ENCODE results near the gene SUN5.
"Not testable (repeated sequence)": the region's sequence is repeated elsewhere in the genome, so short reads cannot be mapped to it uniquely, and the experiment has no call there.

Gene SUN5

GRCh38 chr20:33004141-33004751 lies at the start of gene SUN5:
TSS of gene SUN5 (minus strand) at chr20:33004433. CDS start at chr20:33004340, 93 bp downstream.
- no peak for DNase-seq

GRCh38 chr20:33053291-33054106 lies 49.3 kb upstream of the SUN5 start, which contains the start of gene BPIFB3:
TSS of gene BPIFB3 (plus strand) at chr20:33053903. CDS start at chr20:33055436, 1,533 bp downstream.
- DNase-seq = no peak

- DNase-seq = no peak
These were observed 47.1 kb upstream of the SUN5 start for GRCh38 chr20:33051333-33051732.

DNA sequence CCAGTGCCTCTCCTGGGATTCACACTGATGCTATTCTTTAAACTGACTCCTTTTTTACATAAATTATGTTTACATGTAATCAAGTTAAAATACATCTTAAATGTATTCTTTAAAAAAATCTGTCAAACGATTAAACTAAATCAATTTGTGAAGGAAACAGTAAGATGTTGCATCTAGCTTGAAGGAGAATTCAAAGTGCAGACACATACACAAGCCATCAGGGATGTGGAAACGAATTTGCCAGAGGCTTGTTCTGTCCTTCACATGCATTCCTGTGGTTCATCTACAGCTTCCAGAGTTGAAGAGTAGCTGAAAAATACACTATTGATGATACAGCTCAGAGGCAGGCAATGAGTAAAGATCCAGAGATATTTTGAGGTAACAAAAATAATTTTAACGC lies 42.2 kb upstream of the SUN5 start:
- no peak for DNase-seq

- not testable (repeated sequence) for DNase-seq
These were observed 41.0 kb upstream of the SUN5 start for GRCh38 chr20:33045129-33045721.

GRCh38 chr20:33043731-33044181 lies 39.5 kb upstream of the SUN5 start:
- no peak for DNase-seq

DNA sequence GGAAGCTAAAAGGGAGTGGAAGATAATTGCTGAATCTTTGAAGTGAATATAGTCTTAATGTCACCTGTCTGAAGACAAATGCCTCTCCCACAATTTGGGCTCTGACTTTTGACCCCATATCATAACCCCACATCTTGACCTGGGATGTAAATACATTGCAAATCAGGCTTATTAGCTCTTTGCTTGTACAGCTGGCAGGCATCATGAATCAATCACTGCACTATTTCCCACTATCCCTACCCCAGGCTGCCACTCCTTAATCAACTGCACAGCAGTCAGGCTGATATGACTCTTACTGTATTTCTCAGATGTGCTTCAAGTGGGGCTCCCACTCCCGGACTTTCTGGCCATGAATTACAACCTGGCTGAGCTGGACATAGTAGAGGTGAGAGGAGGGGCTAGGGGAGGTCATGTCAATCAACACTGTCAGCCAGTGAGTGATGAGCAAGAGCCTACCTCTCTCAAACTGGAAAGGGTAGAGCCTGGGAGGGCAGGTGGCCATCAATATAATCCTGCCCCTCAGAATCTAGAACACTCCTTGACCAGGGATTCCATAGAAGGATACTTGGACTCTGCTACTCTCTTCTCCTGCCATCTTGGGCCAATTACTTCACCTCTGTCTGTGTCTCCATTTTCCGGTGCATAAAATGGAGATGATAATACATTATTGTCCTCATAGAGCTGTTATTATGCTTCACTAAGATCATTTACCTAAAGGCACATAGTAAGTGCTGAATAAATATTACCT lies 38.9 kb upstream of the SUN5 start:
- DNase-seq = no peak

DNA sequence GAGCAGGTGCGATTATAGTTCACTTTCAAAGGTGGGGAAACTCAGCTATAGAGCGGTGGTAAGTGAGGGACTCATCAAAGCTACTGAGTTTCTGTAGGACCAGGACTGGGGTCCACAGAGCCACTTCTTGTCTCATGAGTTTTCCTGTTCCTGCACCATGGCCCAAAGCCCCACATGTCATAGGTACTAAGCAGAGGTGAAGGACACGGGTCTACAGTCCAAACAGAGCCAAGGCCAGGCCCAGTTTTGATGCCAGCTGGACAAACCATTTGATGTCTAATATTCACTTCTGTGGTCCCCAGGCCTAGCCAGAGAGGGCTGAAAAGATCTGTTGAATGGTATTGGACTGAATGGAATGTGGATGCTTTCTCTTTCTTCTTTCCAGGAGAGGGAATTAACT lies 38.2 kb upstream of the SUN5 start:
- no peak for DNase-seq

- DNase-seq = no peak
These were observed 34.0 kb upstream of the SUN5 start for GRCh38 chr20:33038243-33038642.

GRCh38 chr20:33037456-33037855 lies 33.2 kb upstream of the SUN5 start:
- no peak for DNase-seq

DNA sequence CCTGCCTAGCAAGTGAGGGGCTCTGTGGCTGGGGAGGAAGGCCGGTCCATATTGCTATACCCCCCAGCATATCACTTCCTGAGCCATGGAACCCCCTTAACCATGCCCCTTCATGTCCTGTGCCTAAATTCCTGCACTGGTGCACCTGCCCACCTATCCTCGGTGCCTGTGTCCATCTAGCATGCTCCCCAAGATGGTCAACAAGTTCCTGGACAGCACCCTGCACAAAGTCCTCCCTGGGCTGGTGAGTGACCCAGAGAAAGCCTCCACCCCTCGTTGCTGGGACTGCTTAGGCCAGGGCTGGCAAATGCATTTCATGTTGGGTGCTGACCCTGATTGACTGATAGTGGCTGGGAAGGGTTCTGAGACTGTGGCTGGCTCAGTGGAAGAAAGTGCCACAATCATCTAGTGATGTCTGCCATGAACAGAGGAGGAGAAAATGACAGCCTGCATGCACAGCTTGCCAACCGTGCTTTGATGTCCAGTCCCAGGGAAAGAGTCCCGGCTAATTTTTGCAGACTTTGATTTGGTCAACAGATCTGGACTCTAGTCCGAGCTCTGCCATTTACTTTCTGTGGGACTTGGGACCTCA lies 30.8 kb upstream of the SUN5 start:
- DNase-seq = no peak

DNA sequence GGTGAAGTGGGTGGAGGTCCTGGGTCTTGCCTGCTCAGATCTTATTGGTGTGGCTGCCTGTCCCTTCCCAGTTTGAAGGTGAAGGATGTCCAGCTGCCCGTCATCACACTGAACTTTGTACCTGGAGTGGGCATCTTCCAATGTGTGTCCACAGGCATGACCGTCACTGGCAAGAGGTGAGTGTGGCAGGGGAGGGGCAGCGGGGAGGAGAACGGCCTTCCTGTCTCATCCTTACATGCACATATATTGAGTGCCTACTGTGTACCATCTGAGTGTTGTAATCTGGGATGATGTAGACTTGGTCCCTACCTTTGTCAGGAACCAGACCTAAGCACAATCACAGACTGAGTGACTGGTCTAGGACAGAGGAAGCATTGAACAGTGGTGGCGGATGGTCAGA lies 29.9 kb upstream of the SUN5 start:
- DNase-seq = no peak

GRCh38 chr20:33033381-33033780 lies 29.1 kb upstream of the SUN5 start:
- no peak for DNase-seq

- no peak for DNase-seq
These were observed 28.3 kb upstream of the SUN5 start for GRCh38 chr20:33032555-33032954.

DNA sequence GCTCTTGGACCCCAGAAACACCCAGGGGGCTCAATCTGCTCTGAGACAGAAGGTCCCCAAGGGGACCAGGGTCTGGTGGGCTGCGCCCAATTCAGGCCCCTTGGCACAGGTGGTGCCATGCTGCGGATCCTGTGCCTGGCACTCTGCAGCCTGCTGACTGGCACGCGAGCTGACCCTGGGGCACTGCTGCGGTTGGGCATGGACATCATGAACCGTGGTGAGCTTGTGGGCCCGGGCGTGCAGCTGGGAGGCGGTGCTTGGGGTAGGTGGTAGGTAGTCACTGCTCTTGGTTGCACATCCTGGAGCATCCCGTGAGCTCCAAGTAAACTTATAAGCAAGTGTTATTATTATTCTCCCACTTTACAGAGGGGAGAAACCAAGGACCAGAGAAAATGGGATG lies 27.3 kb upstream of the SUN5 start, which contains the start of gene BPIFB6:
TSS of gene BPIFB6 (plus strand) at position 118 of the 400 bp plus-strand sequence. CDS start at position 118, 0 bp downstream.
- no peak for DNase-seq

- no peak for DNase-seq
These were observed 26.3 kb upstream of the SUN5 start for GRCh38 chr20:33030569-33030968.

DNA sequence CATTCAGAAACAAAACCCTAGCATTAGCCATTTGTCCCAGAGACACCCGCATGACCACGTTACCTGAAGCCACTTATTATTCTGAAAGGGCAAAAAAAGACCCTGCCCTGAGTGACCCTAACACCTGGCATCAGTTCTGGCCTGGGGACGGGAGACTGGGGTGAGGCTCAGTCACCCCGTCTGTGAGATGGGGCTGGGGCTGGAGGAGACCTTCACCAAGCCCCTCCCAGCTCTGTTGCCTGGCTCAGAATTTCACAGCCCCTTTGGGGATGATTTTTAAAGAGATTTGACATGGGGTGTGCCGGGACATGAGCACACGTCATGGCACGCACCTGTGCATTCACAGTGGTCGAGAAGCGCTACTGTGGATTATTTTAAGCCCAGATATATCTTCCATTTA lies 25.8 kb upstream of the SUN5 start:
- no peak for DNase-seq

- DNase-seq = no peak
These were observed 24.6 kb upstream of the SUN5 start for GRCh38 chr20:33028875-33029274.

DNA sequence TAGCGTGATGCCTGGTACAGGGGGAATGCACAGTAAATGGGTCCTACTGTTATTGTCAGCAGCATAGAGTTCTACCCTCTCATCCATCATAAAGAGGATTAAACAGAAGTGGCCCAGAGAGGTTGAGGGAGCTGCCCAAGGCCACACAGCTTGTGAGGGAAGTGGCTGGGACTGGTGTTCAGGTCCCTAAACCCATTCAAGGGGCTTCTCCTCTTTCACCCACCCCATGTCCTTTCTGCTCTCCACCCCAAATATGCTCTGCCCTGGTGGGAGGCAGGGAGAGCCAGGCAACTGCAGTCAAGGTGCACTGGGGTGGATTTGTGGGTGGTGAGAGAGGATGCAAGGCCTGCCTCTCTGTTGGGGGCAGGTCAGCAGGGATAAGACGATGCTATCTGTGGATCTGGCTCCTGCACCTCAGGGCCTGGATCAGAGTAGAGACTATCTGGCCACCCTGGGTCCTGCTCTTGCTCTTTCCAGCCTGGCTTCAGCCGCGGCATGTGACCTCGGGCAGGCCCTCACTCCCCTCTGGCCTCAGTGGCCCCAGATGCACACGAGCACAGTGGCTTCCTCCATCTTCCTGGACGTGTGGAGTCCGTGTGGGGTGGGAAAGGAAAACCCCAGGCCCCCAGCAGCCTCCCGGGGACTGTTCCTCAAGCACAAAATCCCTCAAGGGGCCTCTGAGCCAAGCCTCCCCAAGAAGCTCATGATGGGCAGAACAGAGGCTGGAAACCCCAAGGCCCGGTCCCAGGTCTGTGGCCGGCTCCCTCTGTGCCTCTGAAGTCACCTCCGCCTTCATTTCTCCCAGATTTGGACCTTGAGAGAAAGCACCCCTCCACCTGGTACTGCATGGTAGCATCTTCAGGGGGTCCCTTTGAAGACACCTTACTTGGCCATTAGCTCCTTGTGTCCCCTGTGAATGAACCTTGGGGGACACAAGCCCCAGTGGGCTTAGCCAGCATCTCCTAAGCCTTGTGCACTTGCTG lies 23.8 kb upstream of the SUN5 start:
- DNase-seq = no peak

DNA sequence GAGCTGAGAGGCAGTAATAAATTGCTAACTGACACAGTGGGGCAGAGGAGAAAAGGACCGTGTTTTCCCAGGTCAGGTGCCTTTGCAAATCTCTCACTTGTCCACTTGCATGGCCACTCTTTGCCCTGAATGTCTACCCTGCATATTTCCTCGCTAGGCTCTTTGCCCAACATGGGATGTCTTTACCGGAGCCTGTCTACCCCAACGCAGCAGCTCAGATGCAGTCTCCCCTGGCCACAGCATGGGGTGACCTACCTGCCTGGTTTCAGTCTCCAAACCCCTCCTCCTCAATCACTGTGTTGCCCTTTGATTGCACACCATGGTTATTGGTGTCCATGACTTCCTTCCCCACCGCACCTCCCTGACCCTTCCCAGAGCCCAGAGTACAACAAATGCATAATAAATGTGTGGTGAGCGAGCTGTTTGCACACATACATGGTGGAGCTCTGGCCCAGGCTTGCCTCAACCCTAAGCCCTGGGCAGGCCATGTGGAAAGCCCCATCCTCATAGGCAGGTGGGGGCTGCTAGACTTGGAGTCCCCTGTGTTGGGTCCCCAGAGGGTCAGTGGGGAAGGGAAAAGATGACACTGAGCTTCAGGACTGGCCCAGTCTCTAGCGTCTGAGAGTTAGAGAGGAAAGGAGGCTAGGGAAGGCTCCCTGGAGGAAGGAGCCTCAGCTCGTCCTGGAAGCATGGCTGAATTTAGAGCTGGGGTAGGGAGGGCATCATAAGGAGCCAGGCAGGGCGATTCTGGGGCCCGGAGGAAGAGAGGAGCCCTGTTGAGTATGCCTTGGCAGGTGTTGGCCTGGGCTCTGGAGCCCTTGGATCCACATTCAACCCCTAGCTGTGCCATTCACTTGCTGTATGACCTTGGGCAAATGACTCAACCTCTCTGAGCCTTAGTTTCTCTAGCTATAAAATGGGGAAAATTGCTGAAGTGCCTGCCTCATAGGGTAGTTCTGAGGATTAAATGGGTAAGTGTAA lies 22.8 kb upstream of the SUN5 start:
- no peak for DNase-seq
